Sigmoid colon (tissue), 7 donors: ENCODE results near the gene ADGRG6. TPM values are rescaled to one million over a fixed set of nuclear protein-coding genes. Genes with fewer than 3 reads are reported as not detected.
"Not testable (repeated sequence)": the region's sequence is repeated elsewhere in the genome, so short reads cannot be mapped to it uniquely, and the experiment has no call there.

ENCODE experiments used
- DNase-seq: peaks from one replicate; pipeline ENCODE4 v3.0.0-alpha.2; 2019
- H3K27ac ChIP-seq, 4 donors: fragments of 200-600 bp; sonication (generic); one replicate each; pipeline ENCODE4 v1.5.1; 2016 to 2019; ENCODE audit warnings: mild to moderate bottlenecking in 1 of 4
- H3K27me3 ChIP-seq, 3 donors: fragments of 200-600 bp; sonication (generic); one replicate each; pipeline ENCODE4 v1.5.1; 2019; ENCODE audit warnings: mild to moderate bottlenecking in 1 of 3
- H3K36me3 ChIP-seq, 4 donors: fragments of 200-600 bp; sonication (generic); one replicate each; pipeline ENCODE4 v1.5.1; 2016 to 2019
- H3K4me1 ChIP-seq, 4 donors: fragments of 200-600 bp; sonication (generic); one replicate each; pipeline ENCODE4 v1.5.1; 2017 to 2019
- H3K4me3 ChIP-seq, 4 donors: fragments of 200-600 bp; sonication (generic); one replicate each; pipeline ENCODE4 v1.5.1; 2017 to 2019; ENCODE audit warnings: mild to moderate bottlenecking in 2 of 4, moderate library complexity in 1 of 4
- H3K9me3 ChIP-seq, 4 donors: fragments of 200-600 bp in 3 of 4; sonication (generic) in 3 of 4; one replicate each; pipeline versions ENCODE4 v1.5.1 to v1.6.1; 2013 to 2019
- CTCF ChIP-seq, 4 experiments: fragments of 450-650 bp in 3 of 4; fragments of 200-600 bp in 1 of 4; IDR thresholded peaks; one replicate each; pipeline ENCODE4 v1.5.1; 2016 to 2019; ENCODE audit warnings: antibody characterized with exemption in 4 of 4, mild to moderate bottlenecking in 3 of 4, moderate library complexity in 2 of 4
- EP300 ChIP-seq, 4 donors: sonication (generic); formaldehyde crosslinking; IDR thresholded peaks; one replicate each; pipeline ENCODE4 v1.6.1; 2017; ENCODE audit warnings: antibody characterized with exemption in 4 of 4
- POLR2A ChIP-seq, 2 donors: fragments of 450-650 bp; IDR thresholded peaks; one replicate each; pipeline ENCODE4 v1.6.1; 2016; ENCODE audit warnings: antibody characterized with exemption in 2 of 2, mild to moderate bottlenecking in 2 of 2, moderate library complexity in 2 of 2
- POLR2AphosphoS5 ChIP-seq, 4 donors: sonication (generic); formaldehyde crosslinking; IDR thresholded peaks; one replicate each; pipeline ENCODE4 v1.6.1; 2017; ENCODE audit warnings: antibody characterized with exemption in 4 of 4
- WGBS, 2 donors: extraction: QIAGEN DNeasy Blood & Tissue Kit; methylation state at CpG; one replicate each; pipeline ENCODE4 v1.1.7; 2013; 5-methylcytosine and 5-hydroxymethylcytosine counted together
- intact Hi-C: fragments of 100-400 bp; cut with DNase I; formaldehyde crosslinking; loops from one replicate; pipeline ENCODE4 v1.15.1; 2023
- polyA plus RNA-seq, 3 donors: library from polyadenylated mRNA; stranded (reverse); fragments of 200-250 nt; gene quantifications; one replicate each; pipeline ENCODE4 v1.2.3, GENCODE V29; 2013
- total RNA-seq, 4 donors: library from RNA; depleted of rRNA; stranded (reverse); fragments of >200 nt; gene quantifications; one replicate each; pipeline ENCODE4 v1.1.0, GENCODE V29; 2016
- donor health status: healthy with polysubstance abuse.
- donor health status: Bipolar disorder and iron deficiency.
- donor health status: healthy.

Gene ADGRG6
- total and polyA plus RNA-seq, 7 donors, result 0.60 to 17.6 (median 12.6) TPM

DNA sequence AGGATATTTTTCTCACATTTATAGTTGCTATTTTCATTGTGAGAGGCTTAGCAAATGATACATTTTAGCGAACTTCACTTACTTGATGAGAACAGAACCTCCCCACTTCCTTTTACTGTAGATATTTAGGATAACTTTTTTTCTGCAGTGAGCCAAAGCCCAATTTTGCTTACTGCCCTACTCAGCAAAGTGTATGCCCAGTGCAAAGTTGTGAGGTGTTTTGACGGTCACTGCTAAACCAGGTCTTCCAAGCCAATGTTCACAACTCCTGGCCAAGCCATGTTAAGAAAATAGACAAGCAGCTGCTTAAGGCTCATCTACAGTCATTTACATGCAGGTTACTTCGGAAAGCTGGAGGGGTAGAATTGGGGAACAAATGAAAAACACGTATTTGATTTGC lies 144.8 kb downstream of the ADGRG6 start:
- WGBS, 2 donors, result 91 to 92% methylated on average over 4 of the region's 4 CpGs
- no peak for DNase-seq
- Histone ChIP-seq H3K36me3 (no peaks in the 10 kb centered on the region), H3K9me3 (no peaks in the 10 kb centered on the region), H3K27me3 (no peaks in the 10 kb centered on the region), H3K27ac (no peak overlapping the region), H3K4me3 (no peak overlapping the region), H3K4me1 (no peaks in the 10 kb centered on the region)
- intact Hi-C loops, result no loop called here
- TF ChIP-seq POLR2AphosphoS5 (IDR thresholded peaks at IDR 0.05) (no peak), POLR2A (IDR thresholded peaks at IDR 0.05) (no peak), CTCF (IDR thresholded peaks at IDR 0.05) (no peak), EP300 (IDR thresholded peaks at IDR 0.05) (no peak)

DNA sequence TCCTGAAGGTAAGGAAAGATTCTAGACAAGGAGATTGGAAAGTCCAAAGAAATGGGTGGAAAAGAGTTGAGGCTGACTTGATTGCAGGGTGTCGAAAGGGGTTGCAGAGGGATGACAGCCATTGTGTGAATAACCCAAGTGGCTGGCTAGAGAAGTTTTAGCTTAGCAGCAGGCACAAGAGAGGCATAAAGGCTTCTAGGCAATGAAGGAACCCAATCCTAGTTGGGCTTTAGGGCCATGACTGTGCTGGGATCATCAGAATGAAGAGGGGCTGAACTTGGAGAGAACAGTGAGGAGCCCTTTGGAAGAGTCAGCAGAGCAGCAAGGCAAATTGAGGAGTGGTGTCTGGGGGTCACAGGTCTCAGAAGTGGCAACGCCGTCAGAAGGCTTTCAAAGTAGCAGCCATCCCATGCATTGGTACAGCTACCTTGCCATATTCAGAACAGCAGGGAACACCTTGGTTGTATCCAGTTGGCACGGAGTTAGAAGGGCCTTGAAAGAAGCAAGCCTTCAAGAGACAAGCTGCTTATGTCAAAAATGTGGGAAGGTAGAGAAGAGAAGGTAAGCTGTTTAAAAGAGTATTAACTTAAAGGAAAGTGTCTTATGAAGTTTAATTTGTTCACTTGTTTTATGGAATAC lies 146.4 kb downstream of the ADGRG6 start:
- no peak for DNase-seq
- TF ChIP-seq CTCF (IDR thresholded peaks at IDR 0.05) (no peak), EP300 (IDR thresholded peaks at IDR 0.05) (no peak), POLR2A (IDR thresholded peaks at IDR 0.05) (no peak), POLR2AphosphoS5 (IDR thresholded peaks at IDR 0.05) (no peak)
- H3K9me3 ChIP-seq, result no peaks in the 10 kb centered on the region
- no peak overlapping the region for H3K4me3 ChIP-seq
- intact Hi-C loops, result no loop called here
- H3K27ac ChIP-seq, result no peak overlapping the region
- H3K4me1 ChIP-seq, result no peaks in the 10 kb centered on the region
- H3K36me3 ChIP-seq, result no peaks in the 10 kb centered on the region
- H3K27me3 ChIP-seq, result no peaks in the 10 kb centered on the region
- whole genome bisulfite sequencing, 2 donors, result 95 to 96% methylated on average over 4 of the region's 4 CpGs

- WGBS, 2 donors, result 79 to 92% methylated on average over 5 of the region's 5 CpGs
- H3K27me3 ChIP-seq, result not testable (repeated sequence)
Measured at GRCh38 chr6:142450856-142451255, 149.0 kb downstream of the ADGRG6 start.

DNA sequence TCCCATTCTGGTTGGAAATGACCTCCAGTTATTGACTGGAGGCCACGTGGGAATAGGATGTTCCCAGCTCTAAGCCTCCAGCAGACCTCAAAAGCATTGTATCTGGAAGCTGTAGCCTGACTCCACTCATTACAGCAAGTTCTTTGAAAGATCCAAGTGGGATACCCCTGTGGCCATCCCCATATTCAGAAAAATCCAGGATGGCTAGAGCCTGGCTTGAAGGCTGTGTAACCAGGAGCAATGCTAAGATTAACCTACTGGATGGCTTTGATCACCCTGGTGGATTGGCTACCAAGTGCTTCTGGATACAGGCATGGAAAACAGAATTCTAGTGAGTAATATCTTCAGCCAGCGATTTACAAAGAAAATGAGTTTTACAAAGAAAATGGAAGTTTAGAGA lies 151.2 kb downstream of the ADGRG6 start:
- Histone ChIP-seq H3K4me3 (no peak overlapping the region), H3K27me3 (no peaks in the 10 kb centered on the region), H3K4me1 (no peaks in the 10 kb centered on the region), H3K36me3 (no peaks in the 10 kb centered on the region), H3K27ac (no peak overlapping the region), H3K9me3 (no peaks in the 10 kb centered on the region)
- WGBS, 2 donors, result 80 to 89% methylated on average over 2 of the region's 2 CpGs
- no peak for DNase-seq
- no peak for TF ChIP-seq POLR2AphosphoS5 (IDR thresholded peaks at IDR 0.05)
- no peak for TF ChIP-seq EP300 (IDR thresholded peaks at IDR 0.05)
- no peak for TF ChIP-seq CTCF (IDR thresholded peaks at IDR 0.05)
- TF ChIP-seq POLR2A (IDR thresholded peaks at IDR 0.05), result no peak
- intact Hi-C loops, result no loop called here

More at GRCh38 chr6:142450856-142451255, 149.0 kb downstream of the ADGRG6 start:
- H3K36me3 ChIP-seq, DNase-seq, intact Hi-C loops, H3K4me3 ChIP-seq, H3K27ac ChIP-seq, H3K4me1 ChIP-seq, H3K9me3 ChIP-seq: not testable (repeated sequence)

DNA sequence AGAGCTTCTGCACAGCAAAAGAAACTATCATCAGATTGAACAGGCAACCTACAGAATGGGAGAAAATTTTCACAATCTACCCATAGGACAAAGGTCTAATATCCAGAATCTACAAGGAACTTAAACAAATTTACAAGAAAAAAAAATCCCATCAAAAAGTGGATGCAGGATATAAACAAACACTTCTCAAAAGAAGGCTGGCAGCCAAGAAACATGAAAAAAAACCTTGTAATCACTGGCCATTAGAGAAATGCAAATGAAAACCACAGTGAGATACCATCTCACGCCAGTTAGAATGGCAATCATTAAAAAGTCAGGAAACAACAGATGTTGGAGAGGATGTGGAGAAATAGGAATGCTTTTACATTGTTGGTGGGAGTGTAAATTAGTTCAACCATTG lies 152.4 kb downstream of the ADGRG6 start:
- DNase-seq, H3K9me3 ChIP-seq, H3K4me3 ChIP-seq, H3K27me3 ChIP-seq, H3K27ac ChIP-seq, intact Hi-C loops, H3K36me3 ChIP-seq, H3K4me1 ChIP-seq: not testable (repeated sequence)
- 79 to 92% methylated on average over 1 of the region's 1 CpG for WGBS, 2 donors

GRCh38 chr6:142454848-142455247 lies 153.0 kb downstream of the ADGRG6 start:
- intact Hi-C loops, DNase-seq: not testable (repeated sequence)
- 75 to 80% methylated on average over 2 of the region's 2 CpGs for WGBS, 2 donors

More at GRCh38 chr6:142454848-142455247, 153.0 kb downstream of the ADGRG6 start:
- not testable (repeated sequence) for H3K4me3 ChIP-seq, H3K9me3 ChIP-seq, H3K4me1 ChIP-seq, H3K36me3 ChIP-seq, H3K27ac ChIP-seq, H3K27me3 ChIP-seq
